NCI-H345 (cell line): Measurements from ENCODE around the gene AXIN2.

Experiments used
- DNase-seq: peaks from one replicate; lab custom pipeline; 2025; lab: John Stamatoyannopoulos, UW

The AXIN2 gene

GRCh38 chr17:65583921-65584603 lies 22.6 kb upstream of the AXIN2 start:
- DNase-seq, result no peak

- no peak for DNase-seq
These were observed 15.5 kb upstream of the AXIN2 start for GRCh38 chr17:65576939-65577338.

- no peak for DNase-seq
These were observed 11.8 kb upstream of the AXIN2 start for GRCh38 chr17:65573282-65573602.

- no peak for DNase-seq
These were observed 11.3 kb upstream of the AXIN2 start for GRCh38 chr17:65572581-65573281.

DNA sequence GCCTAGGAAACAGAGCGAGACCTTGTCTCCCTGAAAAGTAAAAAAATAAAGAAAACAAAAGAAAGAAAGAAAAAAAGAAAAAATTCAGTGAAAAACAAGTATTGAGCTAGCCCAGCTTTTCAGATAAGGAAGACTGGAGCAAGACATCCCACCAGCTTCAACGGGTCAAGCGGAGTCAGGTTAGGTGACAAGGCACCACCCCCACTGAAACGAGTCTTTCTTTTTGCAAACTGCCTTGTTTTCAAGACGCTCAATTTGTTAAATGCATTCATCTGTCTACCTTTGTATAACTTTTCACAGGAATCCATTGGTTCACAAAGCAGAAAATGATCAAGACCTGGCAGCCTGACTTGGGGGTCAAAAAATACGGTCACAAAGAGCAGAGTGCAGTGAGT lies 10.7 kb upstream of the AXIN2 start:
- DNase-seq, result no peak

DNA sequence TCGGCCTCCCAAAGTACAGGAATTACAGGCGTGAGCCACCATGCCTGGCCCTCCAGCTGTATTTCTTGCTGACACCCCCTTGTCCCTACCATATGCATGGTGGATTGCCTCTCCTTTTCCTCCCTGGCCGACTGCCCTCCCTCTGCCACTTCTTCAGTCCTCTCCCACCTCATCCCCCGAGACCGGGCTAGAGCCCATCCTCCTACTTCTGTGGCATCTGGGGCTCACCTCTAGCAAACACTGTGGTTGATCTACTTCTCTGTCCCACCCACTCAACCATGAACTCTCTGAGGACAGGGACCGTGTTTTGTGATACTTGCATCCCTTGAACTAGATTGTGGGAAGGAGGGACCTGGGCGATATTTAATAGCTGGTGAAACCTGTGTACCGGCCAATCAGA lies 7.5 kb upstream of the AXIN2 start:
- no peak for DNase-seq

DNA sequence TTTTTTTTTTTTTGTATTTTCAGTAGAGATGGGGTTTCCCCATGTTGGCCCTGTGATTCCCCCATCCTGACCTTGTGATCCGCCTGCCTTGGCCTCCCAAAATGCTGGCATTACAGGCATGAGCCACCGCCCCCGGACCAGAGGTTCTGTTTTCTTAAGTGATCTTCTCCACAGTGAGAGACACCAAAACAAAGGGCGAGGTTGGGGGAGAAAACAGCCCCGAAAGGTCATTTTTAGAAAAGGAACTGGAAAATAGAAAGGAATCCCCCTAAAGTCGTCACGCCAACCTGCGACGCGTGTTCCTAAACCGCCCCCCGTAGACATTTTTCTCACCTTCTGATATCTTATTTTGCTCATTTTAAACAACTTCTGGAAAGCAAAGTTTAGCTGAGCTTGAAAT lies 6.1 kb upstream of the AXIN2 start:
- DNase-seq, result no peak

GRCh38 chr17:65565559-65565958 lies 4.1 kb upstream of the AXIN2 start:
- no peak for DNase-seq

DNA sequence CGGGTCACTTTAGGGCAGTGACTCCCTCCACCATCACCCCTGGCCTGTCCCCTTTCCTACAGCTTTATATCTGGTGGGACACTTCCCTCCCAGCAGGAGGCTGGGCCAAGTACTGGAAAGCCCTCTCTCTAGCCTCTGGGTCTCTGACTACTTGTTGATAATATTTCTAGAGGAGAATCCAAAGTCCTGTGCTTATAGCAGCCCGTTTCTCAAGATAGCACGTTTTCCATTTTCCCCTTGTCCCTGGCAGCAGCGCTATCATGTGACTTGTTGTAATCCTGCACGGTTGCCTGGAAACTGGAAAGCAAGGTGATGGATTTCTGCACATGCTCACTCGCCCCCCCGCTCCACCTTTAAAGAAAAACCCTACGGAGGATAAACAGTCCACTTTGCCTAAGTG lies 3.3 kb upstream of the AXIN2 start:
- peak; percentile 77 for DNase-seq

- no peak for DNase-seq
These were observed 721 bp upstream of the AXIN2 start for GRCh38 chr17:65562206-65562531.

GRCh38 chr17:65560628-65561451 lies 608 bp downstream of the AXIN2 start:
- peak; percentile 71 for DNase-seq

GRCh38 chr17:65559804-65560627 lies 1.4 kb downstream of the AXIN2 start:
- DNase-seq, result peak; percentile 47

DNA sequence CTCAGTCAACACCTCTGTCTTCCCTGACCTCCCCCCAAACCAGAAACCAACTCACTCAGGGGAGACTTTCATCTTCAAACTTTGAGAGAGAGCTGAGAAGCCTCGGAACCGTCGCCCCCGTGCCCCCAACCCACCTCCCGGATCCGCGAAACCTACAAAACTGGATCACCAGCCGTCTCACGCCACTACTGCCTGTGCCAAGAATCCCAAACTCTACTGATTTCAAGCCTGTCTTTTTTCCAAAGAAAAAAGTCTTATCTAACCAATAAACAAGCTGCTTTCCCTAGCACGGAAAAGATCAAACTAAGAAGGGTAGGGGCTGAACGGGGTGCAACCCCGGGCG lies 2.0 kb downstream of the AXIN2 start:
- DNase-seq, result no peak

GRCh38 chr17:65558683-65559460 lies 2.6 kb downstream of the AXIN2 start:
- peak; percentile 13 for DNase-seq

DNA sequence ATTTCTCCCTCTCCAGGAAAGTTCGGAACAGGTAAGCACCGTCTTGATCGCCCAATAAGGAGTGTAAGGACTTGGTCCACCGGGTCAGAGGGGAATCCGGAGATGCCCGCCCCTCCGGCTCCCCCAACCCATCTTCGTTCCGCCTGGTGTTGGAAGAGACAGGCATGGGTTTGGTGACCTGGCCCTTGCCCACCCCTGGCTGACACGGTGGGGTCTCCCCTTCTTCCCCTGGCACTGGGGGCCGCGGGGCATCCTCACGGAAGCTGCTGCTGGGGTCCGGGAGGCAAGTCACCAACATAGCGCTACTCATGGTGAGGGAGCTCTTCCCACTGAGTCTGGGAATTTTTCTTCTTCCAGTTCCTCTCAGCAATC lies 3.2 kb downstream of the AXIN2 start:
- DNase-seq, result no peak

GRCh38 chr17:65557349-65558310 lies 3.8 kb downstream of the AXIN2 start:
- no peak for DNase-seq

DNA sequence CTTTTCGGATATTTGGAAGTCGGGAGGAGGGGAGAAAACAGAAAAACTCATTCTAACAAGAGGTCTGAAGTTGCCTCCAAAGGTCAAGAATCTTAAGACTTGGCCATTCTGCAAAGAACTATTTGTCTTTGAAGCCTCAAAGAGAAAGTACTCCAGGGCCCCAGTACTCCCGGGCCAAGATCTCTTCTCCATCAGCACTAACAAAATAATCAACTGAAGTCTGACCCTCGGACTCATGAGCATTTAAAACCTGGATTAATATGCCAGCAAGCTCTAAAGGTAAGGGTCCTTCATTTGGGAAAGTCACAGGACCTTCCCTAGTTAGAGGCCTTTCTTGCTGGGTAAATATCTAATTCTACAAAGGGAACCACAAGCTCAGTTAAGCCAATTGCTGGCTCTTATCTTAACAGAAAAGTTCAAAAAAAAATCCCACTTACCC lies 4.5 kb downstream of the AXIN2 start:
- DNase-seq, result no peak

DNA sequence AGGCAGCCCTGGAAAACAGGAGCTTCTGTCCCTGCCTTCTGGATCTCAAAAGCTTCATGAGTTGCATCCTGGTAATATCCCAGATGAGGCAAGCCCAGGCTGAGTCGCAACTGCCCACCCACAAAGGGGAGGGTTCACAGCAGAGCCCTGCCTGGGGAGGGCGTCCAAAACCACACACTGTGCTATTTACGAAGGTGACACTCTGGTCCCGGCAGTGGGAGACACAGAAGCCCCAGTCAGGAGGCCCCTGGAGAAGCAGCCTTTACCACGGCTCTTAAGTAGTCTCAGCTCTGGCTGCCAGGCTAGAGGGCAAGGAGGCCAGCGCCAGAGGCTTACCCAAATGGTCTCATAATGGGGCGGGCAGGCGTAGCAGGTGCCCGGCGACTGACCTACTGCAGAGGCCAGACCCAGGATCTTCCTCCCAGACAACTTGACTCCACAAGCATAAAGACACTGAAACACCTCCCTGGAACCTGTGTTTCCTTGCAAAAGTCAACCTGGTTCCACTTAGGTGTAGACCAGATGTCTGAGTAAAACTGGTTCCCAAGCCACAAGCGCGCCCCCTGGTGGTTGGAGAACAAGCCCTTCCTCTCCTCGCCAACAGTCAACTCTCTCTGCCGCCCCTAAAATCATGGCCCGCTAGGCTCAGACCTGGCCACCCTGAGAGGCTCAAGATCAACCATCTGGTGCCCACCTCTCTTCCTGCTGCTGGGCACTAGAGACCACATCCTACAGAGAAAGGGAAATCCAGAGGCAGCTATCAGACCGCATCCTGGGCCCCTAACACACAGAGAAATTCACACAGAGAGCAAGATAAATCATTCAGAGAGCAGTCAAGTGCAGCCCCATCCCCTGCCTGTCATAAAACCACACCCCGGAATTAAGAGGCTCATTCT lies 5.2 kb downstream of the AXIN2 start:
- DNase-seq, result peak; percentile 42

- no peak for DNase-seq
These were observed 6.8 kb downstream of the AXIN2 start for GRCh38 chr17:65554553-65555223.
